ENCODE measurements around the gene FYN.

- TF ChIP-seq NRF1 (conservative IDR thresholded peaks at IDR 0.05 in 1 of 2, IDR thresholded peaks at IDR 0.05 in 1 of 2): no peak
- TF ChIP-seq ARHGAP35 (IDR thresholded peaks at IDR 0.05; ENCODE audit: partially characterized antibody): no peak
- TF ChIP-seq ZNF76 (CRISPR knock-in tag; IDR thresholded peaks at IDR 0.05; ENCODE audit: borderline replicate concordance): no peak
- no peak for TF ChIP-seq KLF13 (tag; IDR thresholded peaks at IDR 0.05; ENCODE audit: borderline replicate concordance, low read depth)
- TF ChIP-seq ZNF121 (CRISPR knock-in tag; conservative IDR thresholded peaks at IDR 0.05): no peak
- TF ChIP-seq REST (IDR thresholded peaks at IDR 0.05; ENCODE audit: borderline replicate concordance): no peak
- TF ChIP-seq REST (CRISPR knock-in tag; IDR thresholded peaks at IDR 0.05; ENCODE audit: low read depth): no peak
- no peak for TF ChIP-seq CTCF (IDR thresholded peaks at IDR 0.05 in 2 of 3, conservative IDR thresholded peaks at IDR 0.05 in 1 of 3; ENCODE audit: insufficient read depth in 2 of 3, low read depth in 1 of 3, low read length in 3 of 3)
- no peak for TF ChIP-seq CEBPZ (IDR thresholded peaks at IDR 0.05; ENCODE audit: borderline replicate concordance, low read depth, low read length)
- no peak for TF ChIP-seq ZZZ3 (IDR thresholded peaks at IDR 0.05)
- TF ChIP-seq SP1 (CRISPR knock-in tag; IDR thresholded peaks at IDR 0.05): no peak
- TF ChIP-seq MAZ (CRISPR knock-in tag; conservative IDR thresholded peaks at IDR 0.05 in 1 of 2, IDR thresholded peaks at IDR 0.05 in 1 of 2): no peak
- no peak for TF ChIP-seq POLR2A (conservative IDR thresholded peaks at IDR 0.05)
- TF ChIP-seq KAT8 (IDR thresholded peaks at IDR 0.05; ENCODE audit: low read depth): no peak
- TF ChIP-seq TAF1 (IDR thresholded peaks at IDR 0.05; ENCODE audit: control insufficient read depth, extremely low read depth, insufficient read depth, low read length, severe bottlenecking): no peak
Observed at GRCh38 chr6:111674413-111674812, 198.8 kb downstream of the FYN start.

Measured in K562 (cell line).